Upper lobe of right lung (tissue), 1 donor: ENCODE results near the gene SSX2IP. TPM values are rescaled to one million over a fixed set of nuclear protein-coding genes. Genes with fewer than 3 reads are reported as not detected.

Experiments used
- ATAC-seq: fragments of 200-7000 bp; cut with Tn5 transposase; one replicate; pipeline ENCODE4 v1.9.1; 2020; ENCODE audit warnings: mild to moderate bottlenecking, moderate library complexity
- DNase-seq: peaks from one replicate; pipeline ENCODE4 v3.0.0-alpha.2; 2020
- H3K27ac ChIP-seq: fragments of 200-600 bp; one replicate; pipeline ENCODE4 v1.8.0; 2022
- H3K27me3 ChIP-seq: fragments of 200-600 bp; one replicate; pipeline ENCODE4 v1.8.0; 2022; ENCODE audit warnings: mild to moderate bottlenecking
- H3K36me3 ChIP-seq: fragments of 200-600 bp; one replicate; pipeline ENCODE4 v1.8.0; 2022
- H3K4me1 ChIP-seq: fragments of 200-600 bp; one replicate; pipeline ENCODE4 v1.8.0; 2022
- H3K4me3 ChIP-seq: fragments of 200-600 bp; one replicate; pipeline ENCODE4 v1.8.0; 2022; ENCODE audit warnings: mild to moderate bottlenecking
- H3K9me3 ChIP-seq: fragments of 200-600 bp; one replicate; pipeline ENCODE4 v1.8.0; 2022
- CTCF ChIP-seq: fragments of 200-600 bp; IDR thresholded peaks from one replicate; pipeline ENCODE4 v1.8.0; 2022; ENCODE audit warnings: antibody characterized with exemption
- intact Hi-C: fragments of 100-400 bp; cut with DNase I; formaldehyde crosslinking; loops from one replicate; pipeline ENCODE4 v1.11.0; 2022
- long read RNA-seq: library from polyadenylated mRNA; unstranded; transcript quantifications from one replicate; pipeline ENCODE4 v2.0.0, GENCODE V29; 2021
- total RNA-seq: library from RNA; stranded (reverse); fragmentation: NEBNext Ultra II Directional; extraction: Animal tissue kit (Norgen Biotek cat#: 25700); gene quantifications from one replicate; pipeline ENCODE4 v1.2.1, GENCODE V29; 2021
- donor health status: DM: no; HTN: yes; CAD: no; lungs with severe emphysema.

The SSX2IP gene
- 8.5 TPM for total RNA-seq
- long read RNA-seq, full-length matches to known transcripts: 9 of 18 reads
- long read RNA-seq, partial matches to known transcripts: 1 of 18 reads
- long read RNA-seq, other reads (novel, unspliced or antisense): 8 of 18 reads

GRCh38 chr1:84690397-84691121 lies at the start of gene SSX2IP:
SSX2IP (minus strand) TSS chr1:84690461; CDS start chr1:84671219, 19,242 bp downstream.
- peak within 1 kb of the TSS; percentile 80 for H3K4me3 ChIP-seq
- H3K27ac ChIP-seq: peak within 1 kb of the TSS; percentile 65
- H3K4me1 ChIP-seq: peaks cover 8% of the 10 kb centered on the region
- intact Hi-C loops: no loop called here
- H3K9me3 ChIP-seq: no peaks in the 10 kb centered on the region
- no peak for TF ChIP-seq CTCF
- H3K36me3 ChIP-seq: no peaks in the 10 kb centered on the region
- peak; percentile 99 for DNase-seq
- no peaks in the 10 kb centered on the region for H3K27me3 ChIP-seq
- ATAC-seq: peak; percentile 98

- H3K9me3 ChIP-seq: no peaks in the 10 kb centered on the region
- no peak for TF ChIP-seq CTCF
- H3K4me1 ChIP-seq: no peaks in the 10 kb centered on the region
- no peak overlapping the region for H3K27ac ChIP-seq
- H3K27me3 ChIP-seq: peaks cover 5% of the 10 kb centered on the region
- H3K4me3 ChIP-seq: no peak overlapping the region
- DNase-seq (no peak), ATAC-seq (no peak)
- no peaks in the 10 kb centered on the region for H3K36me3 ChIP-seq
- intact Hi-C loops: no loop called here
Observed at GRCh38 chr1:84738237-84738636, 48.0 kb upstream of the SSX2IP start.

DNA sequence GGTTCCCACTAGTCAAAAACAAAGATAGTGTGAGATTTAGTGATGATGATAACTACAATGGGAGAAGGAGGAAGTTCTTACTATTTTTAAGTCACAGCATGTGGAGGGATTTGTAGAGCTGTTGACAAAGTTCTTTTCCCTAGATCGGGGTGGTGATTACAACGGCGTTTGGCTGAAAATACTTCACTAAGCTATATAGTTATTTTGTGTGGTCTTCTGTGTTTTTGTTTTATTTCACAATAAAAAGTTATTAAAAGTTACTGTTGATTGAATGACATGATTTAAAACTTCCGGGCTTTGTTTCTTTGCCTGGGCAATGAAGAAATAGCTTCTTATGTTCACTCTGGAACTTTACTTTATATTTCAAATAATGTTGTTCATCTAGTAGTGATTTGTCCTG lies 47.3 kb upstream of the SSX2IP start:
- H3K4me3 ChIP-seq: no peak overlapping the region

DNA sequence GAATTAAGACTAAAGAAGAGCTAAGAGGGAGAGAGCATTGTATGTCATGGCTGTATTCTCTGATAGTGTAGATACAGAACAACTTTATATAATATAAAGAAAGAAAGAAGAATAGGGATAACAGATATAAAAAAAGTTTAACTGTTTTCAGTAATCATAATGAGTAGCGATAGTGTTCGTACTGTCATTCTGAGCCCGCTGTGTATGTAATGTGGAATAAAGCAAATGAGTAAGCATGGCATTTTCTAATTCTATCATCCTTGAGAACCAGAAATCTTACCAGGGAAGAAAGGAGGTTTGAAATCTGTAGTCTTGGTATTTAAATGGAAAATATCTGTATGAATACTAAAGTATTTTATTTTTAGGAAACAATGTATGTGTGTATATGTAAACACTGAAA lies 46.7 kb upstream of the SSX2IP start:
- intact Hi-C loops: no loop called here

More for the DNA sequence above, 47.3 kb upstream of the SSX2IP start:
- Histone ChIP-seq H3K9me3 (no peaks in the 10 kb centered on the region), H3K27ac (no peak overlapping the region), H3K27me3 (peaks cover 5% of the 10 kb centered on the region), H3K36me3 (no peaks in the 10 kb centered on the region), H3K4me1 (no peaks in the 10 kb centered on the region)
- DNase-seq: no peak
- TF ChIP-seq CTCF: no peak
- intact Hi-C loops: no loop called here
- ATAC-seq: no peak

DNA sequence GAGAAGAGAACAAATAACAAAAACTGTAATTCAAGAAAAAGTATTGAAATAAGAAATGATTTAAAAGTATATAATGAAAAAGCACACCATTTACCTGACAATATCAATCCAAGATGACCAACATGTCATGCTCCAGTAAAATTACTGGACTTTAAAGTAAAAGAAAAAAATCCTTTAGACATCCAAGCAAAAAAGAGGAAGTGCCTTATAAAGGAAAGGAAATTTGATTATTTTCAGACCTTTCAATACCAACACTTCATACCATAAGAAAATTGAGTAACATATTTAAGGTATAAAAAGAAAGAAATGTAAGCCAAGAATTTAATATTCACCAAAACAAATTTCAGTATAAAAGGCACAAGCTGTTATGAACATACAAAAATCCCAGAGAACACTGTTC lies 46.2 kb upstream of the SSX2IP start:
- intact Hi-C loops: no loop called here
- H3K27me3 ChIP-seq: peaks cover 5% of the 10 kb centered on the region
- no peaks in the 10 kb centered on the region for H3K9me3 ChIP-seq
- no peak for TF ChIP-seq CTCF
- DNase-seq (no peak), ATAC-seq (no peak)
- H3K4me1 ChIP-seq: no peaks in the 10 kb centered on the region
- H3K4me3 ChIP-seq: no peak overlapping the region
- H3K36me3 ChIP-seq: no peaks in the 10 kb centered on the region
- no peak overlapping the region for H3K27ac ChIP-seq

More for the DNA sequence above, 46.7 kb upstream of the SSX2IP start:
- TF ChIP-seq CTCF: no peak
- H3K27ac ChIP-seq: no peak overlapping the region
- no peak for DNase-seq
- H3K4me3 ChIP-seq: no peak overlapping the region
- peaks cover 5% of the 10 kb centered on the region for H3K27me3 ChIP-seq
- no peaks in the 10 kb centered on the region for H3K9me3 ChIP-seq
- H3K36me3 ChIP-seq: no peaks in the 10 kb centered on the region
- no peak for ATAC-seq
- no peaks in the 10 kb centered on the region for H3K4me1 ChIP-seq
